Liver (tissue), 3 donors: ENCODE measurements around the gene IGF2BP2.

Experiments used
- FOXA1 ChIP-seq: IDR thresholded peaks from 2 replicates; pipeline ENCODE4 v1.6.1; 2016; ENCODE audit warnings: antibody characterized with exemption
- GABPA ChIP-seq, 2 donors: IDR thresholded peaks in 1 of 2; conservative IDR thresholded peaks in 1 of 2; 2 replicates each; pipeline ENCODE4 v1.6.1; 2016; ENCODE audit warnings: antibody characterized with exemption in 2 of 2, mild to moderate bottlenecking in 1 of 2, moderate library complexity in 1 of 2
- JUND ChIP-seq, 2 donors: IDR thresholded peaks; 2 replicates each; pipeline ENCODE4 v1.6.1; 2016; ENCODE audit warnings: antibody characterized with exemption in 2 of 2
- RAD21 ChIP-seq, 2 donors: IDR thresholded peaks; 2 replicates each; pipeline ENCODE4 v1.6.1; 2016; ENCODE audit warnings: antibody characterized with exemption in 2 of 2, mild to moderate bottlenecking in 2 of 2
- SP1 ChIP-seq: IDR thresholded peaks from 2 replicates; pipeline ENCODE4 v1.6.1; 2018; ENCODE audit warnings: antibody characterized with exemption, mild to moderate bottlenecking
- TAF1 ChIP-seq: conservative IDR thresholded peaks from 2 replicates; pipeline ENCODE4 v1.6.1; 2016; ENCODE audit warnings: antibody characterized with exemption, mild to moderate bottlenecking
- YY1 ChIP-seq: IDR thresholded peaks from 2 replicates; pipeline ENCODE4 v1.6.1; 2016; ENCODE audit warnings: antibody characterized with exemption, mild to moderate bottlenecking
- TF ChIP-seq, protein P1 (sequence below): fragments of 150-350 bp; IDR thresholded peaks from 2 replicates; pipeline ENCODE4 v1.5.1; 2017; ENCODE audit warnings: improper control_type of control experiment, low read depth, low read length; ENCODE audit not compliant: missing input control
- TF ChIP-seq, protein P2 (sequence below): IDR thresholded peaks from 2 replicates; pipeline ENCODE4 v1.6.1; 2016; ENCODE audit warnings: antibody characterized with exemption, mild to moderate bottlenecking
- TF ChIP-seq, protein P3 (sequence below): IDR thresholded peaks from 2 replicates; pipeline ENCODE4 v1.6.1; 2016; ENCODE audit warnings: antibody characterized with exemption
- donor health status: healthy.
- donor health status: healthy.

DNA sequence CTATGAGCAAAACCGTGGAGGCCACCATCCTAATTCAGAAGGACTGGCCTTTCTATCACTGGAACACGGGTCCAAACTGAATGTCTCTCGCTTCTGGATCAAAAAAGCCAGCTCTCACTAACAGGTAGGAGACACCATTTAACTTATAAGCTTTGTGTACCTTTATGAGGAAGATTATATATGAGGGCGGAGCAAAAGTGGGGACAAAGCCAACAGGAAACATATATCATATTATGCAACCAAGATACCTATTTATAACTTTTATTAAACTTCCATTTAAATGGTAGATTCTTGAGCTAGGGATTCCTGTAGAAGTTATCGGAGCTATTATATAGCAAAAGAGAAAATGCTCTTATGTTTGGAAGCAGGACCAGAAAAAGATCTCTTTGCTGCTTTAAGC lies 78.4 kb downstream of the IGF2BP2 start:
- TF ChIP-seq, protein P1, sequence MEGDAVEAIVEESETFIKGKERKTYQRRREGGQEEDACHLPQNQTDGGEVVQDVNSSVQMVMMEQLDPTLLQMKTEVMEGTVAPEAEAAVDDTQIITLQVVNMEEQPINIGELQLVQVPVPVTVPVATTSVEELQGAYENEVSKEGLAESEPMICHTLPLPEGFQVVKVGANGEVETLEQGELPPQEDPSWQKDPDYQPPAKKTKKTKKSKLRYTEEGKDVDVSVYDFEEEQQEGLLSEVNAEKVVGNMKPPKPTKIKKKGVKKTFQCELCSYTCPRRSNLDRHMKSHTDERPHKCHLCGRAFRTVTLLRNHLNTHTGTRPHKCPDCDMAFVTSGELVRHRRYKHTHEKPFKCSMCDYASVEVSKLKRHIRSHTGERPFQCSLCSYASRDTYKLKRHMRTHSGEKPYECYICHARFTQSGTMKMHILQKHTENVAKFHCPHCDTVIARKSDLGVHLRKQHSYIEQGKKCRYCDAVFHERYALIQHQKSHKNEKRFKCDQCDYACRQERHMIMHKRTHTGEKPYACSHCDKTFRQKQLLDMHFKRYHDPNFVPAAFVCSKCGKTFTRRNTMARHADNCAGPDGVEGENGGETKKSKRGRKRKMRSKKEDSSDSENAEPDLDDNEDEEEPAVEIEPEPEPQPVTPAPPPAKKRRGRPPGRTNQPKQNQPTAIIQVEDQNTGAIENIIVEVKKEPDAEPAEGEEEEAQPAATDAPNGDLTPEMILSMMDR: no peak
- TF ChIP-seq, protein P2, sequence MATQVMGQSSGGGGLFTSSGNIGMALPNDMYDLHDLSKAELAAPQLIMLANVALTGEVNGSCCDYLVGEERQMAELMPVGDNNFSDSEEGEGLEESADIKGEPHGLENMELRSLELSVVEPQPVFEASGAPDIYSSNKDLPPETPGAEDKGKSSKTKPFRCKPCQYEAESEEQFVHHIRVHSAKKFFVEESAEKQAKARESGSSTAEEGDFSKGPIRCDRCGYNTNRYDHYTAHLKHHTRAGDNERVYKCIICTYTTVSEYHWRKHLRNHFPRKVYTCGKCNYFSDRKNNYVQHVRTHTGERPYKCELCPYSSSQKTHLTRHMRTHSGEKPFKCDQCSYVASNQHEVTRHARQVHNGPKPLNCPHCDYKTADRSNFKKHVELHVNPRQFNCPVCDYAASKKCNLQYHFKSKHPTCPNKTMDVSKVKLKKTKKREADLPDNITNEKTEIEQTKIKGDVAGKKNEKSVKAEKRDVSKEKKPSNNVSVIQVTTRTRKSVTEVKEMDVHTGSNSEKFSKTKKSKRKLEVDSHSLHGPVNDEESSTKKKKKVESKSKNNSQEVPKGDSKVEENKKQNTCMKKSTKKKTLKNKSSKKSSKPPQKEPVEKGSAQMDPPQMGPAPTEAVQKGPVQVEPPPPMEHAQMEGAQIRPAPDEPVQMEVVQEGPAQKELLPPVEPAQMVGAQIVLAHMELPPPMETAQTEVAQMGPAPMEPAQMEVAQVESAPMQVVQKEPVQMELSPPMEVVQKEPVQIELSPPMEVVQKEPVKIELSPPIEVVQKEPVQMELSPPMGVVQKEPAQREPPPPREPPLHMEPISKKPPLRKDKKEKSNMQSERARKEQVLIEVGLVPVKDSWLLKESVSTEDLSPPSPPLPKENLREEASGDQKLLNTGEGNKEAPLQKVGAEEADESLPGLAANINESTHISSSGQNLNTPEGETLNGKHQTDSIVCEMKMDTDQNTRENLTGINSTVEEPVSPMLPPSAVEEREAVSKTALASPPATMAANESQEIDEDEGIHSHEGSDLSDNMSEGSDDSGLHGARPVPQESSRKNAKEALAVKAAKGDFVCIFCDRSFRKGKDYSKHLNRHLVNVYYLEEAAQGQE: no peak
- TF ChIP-seq GABPA (IDR thresholded peaks at IDR 0.05 in 1 of 2, conservative IDR thresholded peaks at IDR 0.05 in 1 of 2): no peak
- no peak for TF ChIP-seq SP1
- no peak for TF ChIP-seq FOXA1
- no peak for TF ChIP-seq YY1
- no peak for TF ChIP-seq RAD21 (IDR thresholded peaks at IDR 0.05)
- TF ChIP-seq TAF1: no peak
- TF ChIP-seq, protein P3, sequence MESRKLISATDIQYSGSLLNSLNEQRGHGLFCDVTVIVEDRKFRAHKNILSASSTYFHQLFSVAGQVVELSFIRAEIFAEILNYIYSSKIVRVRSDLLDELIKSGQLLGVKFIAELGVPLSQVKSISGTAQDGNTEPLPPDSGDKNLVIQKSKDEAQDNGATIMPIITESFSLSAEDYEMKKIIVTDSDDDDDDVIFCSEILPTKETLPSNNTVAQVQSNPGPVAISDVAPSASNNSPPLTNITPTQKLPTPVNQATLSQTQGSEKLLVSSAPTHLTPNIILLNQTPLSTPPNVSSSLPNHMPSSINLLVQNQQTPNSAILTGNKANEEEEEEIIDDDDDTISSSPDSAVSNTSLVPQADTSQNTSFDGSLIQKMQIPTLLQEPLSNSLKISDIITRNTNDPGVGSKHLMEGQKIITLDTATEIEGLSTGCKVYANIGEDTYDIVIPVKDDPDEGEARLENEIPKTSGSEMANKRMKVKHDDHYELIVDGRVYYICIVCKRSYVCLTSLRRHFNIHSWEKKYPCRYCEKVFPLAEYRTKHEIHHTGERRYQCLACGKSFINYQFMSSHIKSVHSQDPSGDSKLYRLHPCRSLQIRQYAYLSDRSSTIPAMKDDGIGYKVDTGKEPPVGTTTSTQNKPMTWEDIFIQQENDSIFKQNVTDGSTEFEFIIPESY: no peak
- no peak for TF ChIP-seq JUND (IDR thresholded peaks at IDR 0.05)
